ENCODE measurements around the gene CCDC196. TPM values are rescaled to one million over a fixed set of nuclear protein-coding genes. Genes with fewer than 3 reads are reported as not detected.

The CCDC196 gene
- total RNA-seq, 4 donors from 2014 or later = not detected

DNA sequence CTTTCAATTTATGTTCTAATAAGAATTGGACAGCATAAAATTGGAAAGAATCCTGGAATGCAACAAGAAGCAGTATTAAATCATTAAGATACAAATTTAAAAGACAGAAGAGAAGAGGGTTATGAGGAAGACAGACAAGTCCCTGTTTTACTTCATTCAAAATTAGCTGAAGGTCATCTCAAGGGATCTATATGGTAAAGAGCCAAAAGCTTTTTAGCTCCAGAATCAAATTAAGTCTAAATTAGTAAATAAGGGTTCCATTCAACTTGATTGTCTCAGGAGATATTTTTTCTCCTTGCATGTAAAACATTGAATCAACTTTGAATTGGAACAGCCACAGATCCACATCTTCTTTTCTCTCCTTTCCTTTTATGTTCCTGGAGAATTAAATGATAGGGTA lies 7.6 kb downstream of the CCDC196 start:
- Histone ChIP-seq H3K27ac (no peak overlapping the region), H3K4me1 (peaks cover 0 to 5% (median 0%) of the 10 kb centered on the region in 3 donors), H3K36me3 (no peaks in the 10 kb centered on the region), H3K9me3 (no peaks in the 10 kb centered on the region), H3K4me3 (no peak overlapping the region), H3K27me3 (no peaks in the 10 kb centered on the region)
- no peak for ATAC-seq
- TF ChIP-seq POLR2A (IDR thresholded peaks at IDR 0.05) = no peak
- TF ChIP-seq, protein P1, sequence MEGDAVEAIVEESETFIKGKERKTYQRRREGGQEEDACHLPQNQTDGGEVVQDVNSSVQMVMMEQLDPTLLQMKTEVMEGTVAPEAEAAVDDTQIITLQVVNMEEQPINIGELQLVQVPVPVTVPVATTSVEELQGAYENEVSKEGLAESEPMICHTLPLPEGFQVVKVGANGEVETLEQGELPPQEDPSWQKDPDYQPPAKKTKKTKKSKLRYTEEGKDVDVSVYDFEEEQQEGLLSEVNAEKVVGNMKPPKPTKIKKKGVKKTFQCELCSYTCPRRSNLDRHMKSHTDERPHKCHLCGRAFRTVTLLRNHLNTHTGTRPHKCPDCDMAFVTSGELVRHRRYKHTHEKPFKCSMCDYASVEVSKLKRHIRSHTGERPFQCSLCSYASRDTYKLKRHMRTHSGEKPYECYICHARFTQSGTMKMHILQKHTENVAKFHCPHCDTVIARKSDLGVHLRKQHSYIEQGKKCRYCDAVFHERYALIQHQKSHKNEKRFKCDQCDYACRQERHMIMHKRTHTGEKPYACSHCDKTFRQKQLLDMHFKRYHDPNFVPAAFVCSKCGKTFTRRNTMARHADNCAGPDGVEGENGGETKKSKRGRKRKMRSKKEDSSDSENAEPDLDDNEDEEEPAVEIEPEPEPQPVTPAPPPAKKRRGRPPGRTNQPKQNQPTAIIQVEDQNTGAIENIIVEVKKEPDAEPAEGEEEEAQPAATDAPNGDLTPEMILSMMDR (IDR thresholded peaks at IDR 0.05) = no peak
- no peak for TF ChIP-seq EP300 (IDR thresholded peaks at IDR 0.05)
- TF ChIP-seq POLR2AphosphoS5 (IDR thresholded peaks at IDR 0.05) = no peak

DNA sequence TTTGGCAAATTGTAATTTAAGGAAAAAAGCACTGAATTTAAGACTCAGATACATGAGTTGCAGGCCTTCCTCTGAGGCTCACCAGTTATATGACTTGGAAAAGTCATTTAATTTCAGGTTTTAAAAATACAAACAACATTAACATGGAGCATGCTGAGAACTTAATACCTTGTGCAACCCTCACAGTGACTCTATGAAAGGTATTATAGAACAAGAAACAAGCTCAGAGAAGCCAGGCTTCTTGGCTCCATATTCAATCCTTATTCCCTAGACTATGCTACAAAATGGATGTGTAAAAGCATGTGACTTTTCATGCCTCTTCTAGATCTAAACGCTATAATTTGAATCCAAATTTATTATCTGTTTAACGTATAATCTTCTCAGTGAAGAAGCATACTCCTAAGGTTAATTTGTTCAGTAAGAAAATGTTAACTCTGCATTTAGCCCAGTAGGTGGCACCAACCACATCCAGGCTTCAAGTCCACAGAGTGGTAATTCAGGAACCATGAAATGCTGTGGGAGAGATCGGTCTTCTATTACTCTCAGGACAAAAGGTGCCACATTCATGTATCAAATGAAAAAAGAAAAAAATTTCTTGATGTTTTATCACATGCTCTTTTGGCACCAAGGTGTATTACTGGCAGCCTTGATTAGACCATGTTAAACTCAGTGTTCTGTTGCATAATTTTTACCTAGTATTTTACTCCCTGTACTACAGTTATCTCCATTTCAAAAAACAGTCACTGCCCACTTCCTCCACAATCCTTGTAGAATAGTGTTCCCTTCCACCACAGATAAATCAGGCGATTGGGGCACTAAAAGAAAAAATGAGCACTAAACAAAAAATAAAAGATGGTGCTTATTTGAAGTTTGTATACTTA lies 9.3 kb downstream of the CCDC196 start:
- TF ChIP-seq POLR2AphosphoS5 (IDR thresholded peaks at IDR 0.05) (no peak), EP300 (IDR thresholded peaks at IDR 0.05) (no peak), POLR2A (IDR thresholded peaks at IDR 0.05) (no peak)
- TF ChIP-seq, protein P1 (IDR thresholded peaks at IDR 0.05) = peak; percentile 58 to 79 (median 66)
- H3K9me3 ChIP-seq = no peaks in the 10 kb centered on the region
- H3K27me3 ChIP-seq = no peaks in the 10 kb centered on the region
- peaks cover 0 to 5% (median 0%) of the 10 kb centered on the region in 3 donors for H3K4me1 ChIP-seq
- 4% methylated on average over 4 of the region's 4 CpGs for WGBS, 2 donors (ENCODE audit: low coverage in 1 of 2)
- no peaks in the 10 kb centered on the region for H3K36me3 ChIP-seq
- no peak overlapping the region for H3K4me3 ChIP-seq
- peak; percentile 85 for ATAC-seq
- H3K27ac ChIP-seq = no peak overlapping the region

DNA sequence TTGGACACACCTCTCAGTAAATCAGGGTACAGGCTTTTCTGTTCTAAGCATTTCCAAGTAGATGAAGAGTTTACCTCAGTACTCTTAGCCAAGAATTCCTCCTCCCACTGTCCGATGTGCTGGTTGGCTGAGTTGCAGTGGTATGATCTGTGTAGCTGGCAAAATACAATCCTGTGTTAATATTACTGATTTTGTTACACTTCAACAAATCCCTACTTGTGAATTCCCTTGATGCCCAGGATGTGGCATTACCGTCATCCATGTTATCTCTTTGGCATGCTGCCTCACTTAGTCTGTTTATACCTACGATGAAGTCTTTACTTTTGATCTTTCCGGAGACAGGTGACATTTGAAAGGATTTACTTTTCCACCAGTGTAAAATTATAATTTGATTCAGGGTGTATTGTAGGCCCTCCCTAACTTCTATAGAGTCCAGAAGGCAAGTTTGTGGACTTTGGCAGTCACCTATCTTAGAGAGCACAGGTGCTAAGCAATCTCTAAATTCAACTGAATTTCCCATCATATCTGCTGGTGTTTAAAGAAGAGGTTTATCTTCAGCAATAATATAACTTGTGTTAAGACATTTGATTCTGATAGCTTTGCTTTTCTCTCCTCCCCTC lies 10.1 kb downstream of the CCDC196 start:
- WGBS, 2 donors (ENCODE audit: low coverage in 1 of 2) = 36 to 51% methylated on average over 4 of the region's 4 CpGs
- Histone ChIP-seq H3K27ac (no peak overlapping the region), H3K4me3 (no peak overlapping the region), H3K27me3 (no peaks in the 10 kb centered on the region), H3K9me3 (no peaks in the 10 kb centered on the region), H3K4me1 (peaks cover 0 to 5% (median 0%) of the 10 kb centered on the region in 3 donors), H3K36me3 (no peaks in the 10 kb centered on the region)
- ATAC-seq = no peak
- TF ChIP-seq, protein P1 (IDR thresholded peaks at IDR 0.05) = no peak
- TF ChIP-seq EP300 (IDR thresholded peaks at IDR 0.05) (no peak), POLR2AphosphoS5 (IDR thresholded peaks at IDR 0.05) (no peak), POLR2A (IDR thresholded peaks at IDR 0.05) (no peak)

DNA sequence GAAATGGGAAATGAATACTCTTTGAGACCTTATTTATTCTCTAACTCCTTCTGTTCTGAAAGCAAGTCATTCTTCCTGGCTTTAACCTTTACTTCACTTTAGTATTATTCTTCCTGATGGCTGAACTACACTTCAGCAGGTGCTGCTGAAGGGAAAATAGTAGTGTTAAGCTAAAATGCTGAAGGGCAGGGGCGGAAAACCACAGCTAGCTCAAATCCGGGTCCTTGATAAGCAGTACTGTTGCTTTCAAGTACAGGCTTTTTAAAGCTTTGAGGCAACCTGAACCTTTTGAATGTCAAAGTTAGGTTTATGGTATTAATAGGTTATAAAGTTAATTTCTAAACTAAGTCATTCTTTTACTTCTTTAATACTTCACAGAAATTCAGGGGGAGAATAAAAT lies 10.7 kb downstream of the CCDC196 start:
- no peak for ATAC-seq
- Histone ChIP-seq H3K4me3 (no peak overlapping the region), H3K4me1 (peaks cover 0 to 5% (median 0%) of the 10 kb centered on the region in 3 donors), H3K27me3 (no peaks in the 10 kb centered on the region), H3K9me3 (no peaks in the 10 kb centered on the region), H3K27ac (no peak overlapping the region), H3K36me3 (no peaks in the 10 kb centered on the region)
- TF ChIP-seq, protein P1 (IDR thresholded peaks at IDR 0.05) = no peak
- TF ChIP-seq POLR2A (IDR thresholded peaks at IDR 0.05) (no peak), POLR2AphosphoS5 (IDR thresholded peaks at IDR 0.05) (no peak), EP300 (IDR thresholded peaks at IDR 0.05) (no peak)
- 58 to 64% methylated on average over 2 of the region's 2 CpGs for WGBS, 2 donors (ENCODE audit: low coverage in 1 of 2)

Data from gastroesophageal sphincter (tissue), 4 donors.